ENCODE results near the gene NEUROG1. TPM values are rescaled to one million over a fixed set of nuclear protein-coding genes. Genes with fewer than 3 reads are reported as not detected.

NEUROG1 gene
- total RNA-seq, 1 donor from 2014 or later, result not detected

DNA sequence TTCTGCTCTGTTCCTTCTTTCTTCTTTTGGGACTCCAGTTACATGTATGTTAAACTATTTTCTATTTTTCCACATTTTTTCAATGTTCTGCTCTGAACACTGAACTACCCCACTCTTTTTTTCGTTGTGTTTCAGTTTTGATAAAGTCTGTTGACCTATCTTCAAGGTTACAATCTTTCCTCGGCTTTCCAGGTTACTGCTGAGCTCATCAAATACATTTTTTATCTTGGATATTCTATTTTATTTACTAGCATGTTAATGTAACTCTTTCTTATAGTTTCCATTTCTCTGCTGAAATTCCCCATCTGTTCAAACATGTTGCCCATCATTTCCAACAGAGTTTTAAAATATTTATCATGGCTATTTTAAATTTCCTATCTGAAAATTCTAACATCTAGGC lies 13.8 kb downstream of the NEUROG1 start:
- H3K9me3 Mint-ChIP-seq (ENCODE audit: unreplicated experiment), result peaks cover 8% of the 10 kb centered on the region
- H3K27ac Mint-ChIP-seq (ENCODE audit: unreplicated experiment), result no peak overlapping the region
- H3K27me3 Mint-ChIP-seq (ENCODE audit: unreplicated experiment), result peaks cover 4% of the 10 kb centered on the region
- TF ChIP-seq, protein P1, sequence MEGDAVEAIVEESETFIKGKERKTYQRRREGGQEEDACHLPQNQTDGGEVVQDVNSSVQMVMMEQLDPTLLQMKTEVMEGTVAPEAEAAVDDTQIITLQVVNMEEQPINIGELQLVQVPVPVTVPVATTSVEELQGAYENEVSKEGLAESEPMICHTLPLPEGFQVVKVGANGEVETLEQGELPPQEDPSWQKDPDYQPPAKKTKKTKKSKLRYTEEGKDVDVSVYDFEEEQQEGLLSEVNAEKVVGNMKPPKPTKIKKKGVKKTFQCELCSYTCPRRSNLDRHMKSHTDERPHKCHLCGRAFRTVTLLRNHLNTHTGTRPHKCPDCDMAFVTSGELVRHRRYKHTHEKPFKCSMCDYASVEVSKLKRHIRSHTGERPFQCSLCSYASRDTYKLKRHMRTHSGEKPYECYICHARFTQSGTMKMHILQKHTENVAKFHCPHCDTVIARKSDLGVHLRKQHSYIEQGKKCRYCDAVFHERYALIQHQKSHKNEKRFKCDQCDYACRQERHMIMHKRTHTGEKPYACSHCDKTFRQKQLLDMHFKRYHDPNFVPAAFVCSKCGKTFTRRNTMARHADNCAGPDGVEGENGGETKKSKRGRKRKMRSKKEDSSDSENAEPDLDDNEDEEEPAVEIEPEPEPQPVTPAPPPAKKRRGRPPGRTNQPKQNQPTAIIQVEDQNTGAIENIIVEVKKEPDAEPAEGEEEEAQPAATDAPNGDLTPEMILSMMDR (IDR thresholded peaks at IDR 0.05; ENCODE audit: unreplicated experiment), result no peak
- H3K4me1 Mint-ChIP-seq (ENCODE audit: unreplicated experiment), result peaks cover 5% of the 10 kb centered on the region
- H3K4me3 Mint-ChIP-seq (ENCODE audit: unreplicated experiment), result no peak overlapping the region
- H3K36me3 Mint-ChIP-seq (ENCODE audit: low read depth, unreplicated experiment), result no peaks in the 10 kb centered on the region
- no peak for DNase-seq (ENCODE audit: low spot score)

DNA sequence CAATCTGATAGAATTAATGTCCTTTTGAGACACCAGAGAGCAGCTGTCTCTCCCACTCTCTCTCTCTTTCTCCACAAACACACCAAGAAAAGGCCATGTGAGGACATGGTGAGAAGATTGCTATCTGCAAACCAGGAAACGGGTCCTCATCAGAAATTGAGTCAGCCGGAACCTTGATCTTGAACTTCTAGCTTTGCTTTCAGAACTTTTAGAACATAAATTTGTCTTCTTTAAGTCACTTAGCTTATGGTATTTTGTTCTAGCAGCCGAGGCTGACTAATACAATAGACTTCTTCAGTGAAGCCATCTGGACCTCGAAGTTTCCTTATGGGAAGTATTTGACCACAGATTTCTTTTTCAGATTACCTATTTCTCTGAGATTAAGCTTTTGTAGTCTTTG lies 18.1 kb downstream of the NEUROG1 start:
- H3K4me1 Mint-ChIP-seq (ENCODE audit: unreplicated experiment), result no peaks in the 10 kb centered on the region
- no peak overlapping the region for H3K27ac Mint-ChIP-seq (ENCODE audit: unreplicated experiment)
- no peaks in the 10 kb centered on the region for H3K9me3 Mint-ChIP-seq (ENCODE audit: unreplicated experiment)
- DNase-seq (ENCODE audit: low spot score), result no peak
- H3K27me3 Mint-ChIP-seq (ENCODE audit: unreplicated experiment), result peaks cover 5% of the 10 kb centered on the region
- H3K36me3 Mint-ChIP-seq (ENCODE audit: low read depth, unreplicated experiment), result no peaks in the 10 kb centered on the region
- H3K4me3 Mint-ChIP-seq (ENCODE audit: unreplicated experiment), result no peak overlapping the region
- TF ChIP-seq, protein P1 (IDR thresholded peaks at IDR 0.05; ENCODE audit: unreplicated experiment), result no peak

DNA sequence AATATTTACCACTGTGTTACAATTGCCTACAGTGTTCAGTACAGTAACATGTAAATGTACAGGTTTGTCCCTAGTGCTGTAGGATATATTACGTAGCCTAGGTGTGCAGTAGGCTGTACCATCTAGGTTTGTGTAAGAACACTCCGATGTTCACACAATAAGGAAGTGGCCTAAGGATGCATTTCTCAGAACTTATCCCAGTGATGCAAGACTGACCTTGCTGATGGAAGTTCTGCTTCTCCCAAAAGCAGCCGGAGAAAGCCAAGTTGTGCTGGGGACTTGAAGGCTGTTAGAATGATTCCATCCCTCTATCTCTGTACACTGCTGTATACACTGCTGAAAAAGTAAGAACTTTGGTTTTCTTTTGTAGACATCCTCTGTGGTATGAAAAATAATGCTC lies 21.6 kb downstream of the NEUROG1 start:
- Mint-ChIP-seq H3K4me3 (ENCODE audit: unreplicated experiment) (no peak overlapping the region), H3K4me1 (ENCODE audit: unreplicated experiment) (no peaks in the 10 kb centered on the region), H3K9me3 (ENCODE audit: unreplicated experiment) (no peaks in the 10 kb centered on the region), H3K36me3 (ENCODE audit: low read depth, unreplicated experiment) (no peaks in the 10 kb centered on the region), H3K27ac (ENCODE audit: unreplicated experiment) (no peak overlapping the region), H3K27me3 (ENCODE audit: unreplicated experiment) (peaks cover 9% of the 10 kb centered on the region)
- no peak for DNase-seq (ENCODE audit: low spot score)
- TF ChIP-seq, protein P1 (IDR thresholded peaks at IDR 0.05; ENCODE audit: unreplicated experiment), result no peak

DNA sequence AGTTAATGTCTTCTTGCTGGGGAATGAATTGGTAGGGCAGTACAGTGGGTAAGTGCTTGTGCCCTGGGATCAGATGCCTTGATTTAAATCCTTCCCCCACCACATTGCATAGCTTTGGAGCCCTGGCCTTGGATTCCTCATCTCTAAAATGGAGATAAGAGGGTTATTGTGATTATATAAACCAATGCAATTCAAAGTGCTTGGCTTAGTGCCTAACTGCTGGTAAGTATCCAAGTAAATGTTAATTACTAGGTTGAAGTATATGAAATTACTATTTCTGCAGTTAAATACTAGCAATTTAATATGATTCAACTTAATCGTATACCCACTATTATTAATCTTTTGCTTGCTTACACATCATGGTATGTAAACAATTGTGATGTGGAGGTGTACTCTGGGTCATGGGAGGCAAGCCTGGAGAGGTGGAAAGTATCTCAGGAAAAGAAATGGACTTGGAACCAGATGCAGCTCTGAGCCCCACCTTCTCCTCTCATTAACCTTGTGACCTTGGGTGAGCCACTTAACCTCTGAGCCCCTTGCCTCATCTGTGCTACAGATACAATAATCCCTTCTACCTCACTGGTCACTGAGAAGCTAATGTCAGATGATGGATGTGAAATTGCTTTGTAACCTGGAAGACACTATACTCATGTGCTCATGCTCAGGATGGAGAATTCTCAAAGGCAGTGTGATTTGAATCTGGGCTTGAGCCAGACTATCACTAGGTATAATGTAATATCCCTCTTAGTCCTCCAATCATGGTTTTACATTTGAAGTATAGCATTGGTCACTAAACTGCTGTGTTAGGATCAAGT lies 23.8 kb downstream of the NEUROG1 start:
- TF ChIP-seq, protein P1 (IDR thresholded peaks at IDR 0.05; ENCODE audit: unreplicated experiment), result no peak
- H3K27me3 Mint-ChIP-seq (ENCODE audit: unreplicated experiment), result peaks cover 11% of the 10 kb centered on the region
- no peak for DNase-seq (ENCODE audit: low spot score)
- no peaks in the 10 kb centered on the region for H3K9me3 Mint-ChIP-seq (ENCODE audit: unreplicated experiment)
- no peak overlapping the region for H3K4me3 Mint-ChIP-seq (ENCODE audit: unreplicated experiment)
- H3K36me3 Mint-ChIP-seq (ENCODE audit: low read depth, unreplicated experiment), result no peaks in the 10 kb centered on the region
- H3K4me1 Mint-ChIP-seq (ENCODE audit: unreplicated experiment), result peaks cover 3% of the 10 kb centered on the region
- no peak overlapping the region for H3K27ac Mint-ChIP-seq (ENCODE audit: unreplicated experiment)

DNA sequence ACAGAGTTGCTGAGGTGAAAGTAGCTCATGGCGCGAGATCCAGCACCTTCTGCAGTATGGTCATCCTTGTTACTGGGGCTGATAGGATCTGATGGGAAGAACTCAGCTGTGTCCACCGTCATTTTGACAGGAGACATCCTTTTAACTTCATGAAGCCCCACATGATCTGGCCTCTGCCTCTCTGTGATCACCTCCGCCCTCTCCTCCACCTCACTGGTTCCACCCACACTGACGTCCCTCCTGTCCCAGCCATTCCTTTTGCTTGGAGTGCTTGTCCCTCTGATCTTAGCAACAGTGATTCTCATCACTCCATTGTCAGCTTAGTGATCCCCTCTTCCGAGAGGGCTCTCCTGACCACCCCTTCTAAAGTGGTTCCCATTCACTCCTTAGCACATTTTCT lies 25.8 kb downstream of the NEUROG1 start:
- no peak for DNase-seq (ENCODE audit: low spot score)
- no peaks in the 10 kb centered on the region for H3K9me3 Mint-ChIP-seq (ENCODE audit: unreplicated experiment)
- H3K4me3 Mint-ChIP-seq (ENCODE audit: unreplicated experiment), result no peak overlapping the region
- no peaks in the 10 kb centered on the region for H3K36me3 Mint-ChIP-seq (ENCODE audit: low read depth, unreplicated experiment)
- H3K27ac Mint-ChIP-seq (ENCODE audit: unreplicated experiment), result no peak overlapping the region
- H3K27me3 Mint-ChIP-seq (ENCODE audit: unreplicated experiment), result peaks cover 9% of the 10 kb centered on the region
- TF ChIP-seq, protein P1 (IDR thresholded peaks at IDR 0.05; ENCODE audit: unreplicated experiment), result no peak
- peaks cover 3% of the 10 kb centered on the region for H3K4me1 Mint-ChIP-seq (ENCODE audit: unreplicated experiment)
